GM19023 (cell line): ENCODE data around the gene DUOXA1.
"Not testable (repeated sequence)": the region's sequence is repeated elsewhere in the genome, so short reads cannot be mapped to it uniquely, and the experiment has no call there.

Experiments
- ATAC-seq: cut with Tn5 transposase; IDR thresholded peaks from one replicate; pipeline ENCODE4 v1.9.1; 2021; ENCODE audit warnings: mild to moderate bottlenecking, moderate library complexity; ENCODE audit not compliant: unreplicated experiment

The DUOXA1 gene

DNA sequence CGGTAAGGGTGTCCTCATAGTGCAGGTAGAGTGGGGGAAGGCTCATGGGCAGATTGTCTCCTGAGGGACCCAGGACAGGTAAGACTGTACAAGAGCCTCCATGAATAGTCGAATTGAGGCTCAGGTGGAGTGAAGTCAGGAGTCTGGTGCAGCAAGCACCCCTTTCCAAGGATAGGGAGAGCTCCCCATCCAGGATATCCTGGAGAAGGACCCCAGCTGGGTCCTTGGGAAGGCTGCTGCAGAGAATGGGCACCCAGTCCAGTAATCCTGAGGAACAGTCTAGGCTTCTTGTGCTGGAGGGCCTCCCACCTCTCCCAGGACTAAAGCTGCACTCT, 15.0 kb downstream of the DUOXA1 start:
- ATAC-seq = no peak

DNA sequence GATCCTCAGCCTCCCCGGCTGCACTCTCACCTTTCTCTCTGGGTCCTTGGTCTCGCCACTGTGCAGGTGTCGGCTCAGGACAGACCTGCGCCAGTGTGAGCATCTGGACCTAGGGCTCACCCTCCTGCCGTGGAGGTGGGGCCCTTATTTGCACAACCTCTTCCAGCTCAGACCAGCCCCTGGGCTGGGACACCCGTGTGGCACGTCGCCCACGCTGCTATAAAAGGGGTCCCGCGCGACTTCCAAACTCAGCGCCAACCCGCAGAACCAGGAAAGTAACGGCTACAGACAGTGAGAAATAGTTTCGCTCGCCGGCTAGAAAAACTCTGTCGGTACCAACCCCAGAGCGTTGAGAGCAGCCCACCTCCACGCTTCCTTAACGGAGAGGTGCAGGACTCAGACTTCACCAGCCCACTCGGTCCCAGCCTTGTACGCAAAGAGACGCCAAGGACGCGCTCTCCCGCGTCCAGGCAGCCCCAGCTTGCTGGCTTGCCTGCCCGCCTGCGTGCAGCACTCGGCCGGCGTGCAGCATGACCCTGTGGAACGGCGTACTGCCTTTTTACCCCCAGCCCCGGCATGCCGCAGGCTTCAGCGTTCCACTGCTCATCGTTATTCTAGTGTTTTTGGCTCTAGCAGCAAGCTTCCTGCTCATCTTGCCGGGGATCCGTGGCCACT, 15.5 kb downstream of the DUOXA1 start, which contains the start of the genes DUOX2 and DUOXA2:
TSS of gene DUOX2 (minus strand) at position 97 of the 675 bp plus-strand sequence. CDS start 761 bp downstream, outside the sequence.
TSS of gene DUOXA2 (plus strand) at position 251 of the 675 bp plus-strand sequence. CDS start at position 531, 280 bp downstream.
- ATAC-seq = no peak

DNA sequence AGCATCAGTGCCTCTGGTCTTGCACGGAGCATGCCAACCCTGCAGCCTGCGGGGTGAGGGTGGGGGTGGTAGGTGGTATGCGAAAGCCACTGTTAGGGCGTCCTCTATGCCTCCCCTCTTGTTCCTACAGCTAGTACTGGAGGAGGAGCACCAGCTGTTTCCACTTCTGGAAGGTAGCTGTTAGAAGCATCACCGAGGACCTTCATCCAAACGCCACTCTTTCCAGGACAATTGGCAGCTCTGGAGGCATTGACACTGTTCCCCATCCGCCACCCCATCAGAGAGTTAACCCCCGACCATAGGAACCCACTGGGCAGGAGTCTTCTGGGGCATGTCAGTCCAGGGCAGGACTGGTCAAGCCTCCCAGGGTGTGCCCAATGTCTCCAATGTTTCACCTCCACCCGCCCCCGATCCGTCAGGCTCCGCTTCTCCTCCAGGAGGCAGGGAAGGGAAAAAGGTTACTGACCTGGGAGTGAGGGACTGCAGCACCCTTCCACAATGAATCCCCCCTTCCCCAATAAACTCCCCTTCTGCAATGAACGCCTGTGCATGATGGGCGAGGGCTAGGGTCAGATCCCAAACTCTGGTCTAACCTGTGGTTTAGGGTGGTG, 16.2 kb downstream of the DUOXA1 start:
- ATAC-seq = no peak

DNA sequence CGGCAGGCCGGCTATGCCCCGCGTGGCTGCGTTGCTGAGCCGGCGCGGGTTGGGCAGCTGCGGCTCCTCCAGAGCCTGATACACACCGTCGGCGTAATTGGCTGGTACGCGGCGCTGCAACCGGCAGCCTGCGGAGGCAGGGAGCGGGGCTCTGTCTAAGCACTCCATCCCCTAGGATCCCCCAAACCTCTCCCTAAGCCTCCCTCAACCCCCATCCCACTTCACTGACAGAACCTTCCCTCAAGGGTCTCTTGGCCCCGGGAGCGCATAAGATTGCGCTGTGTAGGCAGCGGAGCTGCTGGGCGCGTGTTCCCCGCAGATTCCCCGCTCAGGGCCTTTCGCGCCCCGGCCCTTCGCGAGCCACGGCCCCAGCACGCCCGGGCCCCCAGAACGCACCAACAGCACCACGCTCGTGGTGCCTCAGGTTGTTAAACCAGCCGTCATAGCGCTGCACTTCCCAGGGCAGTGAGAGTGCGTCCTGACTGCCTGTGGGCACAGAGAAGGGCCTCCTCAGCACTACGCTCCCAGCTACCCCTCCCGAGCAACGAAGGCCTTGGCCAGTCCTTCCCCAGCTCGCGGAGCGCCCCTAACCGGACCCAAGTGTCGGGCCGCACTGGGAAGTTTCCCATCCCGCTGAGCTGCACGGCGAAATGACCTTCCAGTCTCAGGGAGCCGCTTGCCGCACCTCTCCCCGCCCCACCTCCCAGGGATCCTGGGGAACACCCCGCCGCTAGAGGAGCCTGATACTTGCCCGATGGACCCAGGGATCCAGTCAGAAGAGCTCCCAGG, 16.9 kb downstream of the DUOXA1 start:
- no peak for ATAC-seq

DNA sequence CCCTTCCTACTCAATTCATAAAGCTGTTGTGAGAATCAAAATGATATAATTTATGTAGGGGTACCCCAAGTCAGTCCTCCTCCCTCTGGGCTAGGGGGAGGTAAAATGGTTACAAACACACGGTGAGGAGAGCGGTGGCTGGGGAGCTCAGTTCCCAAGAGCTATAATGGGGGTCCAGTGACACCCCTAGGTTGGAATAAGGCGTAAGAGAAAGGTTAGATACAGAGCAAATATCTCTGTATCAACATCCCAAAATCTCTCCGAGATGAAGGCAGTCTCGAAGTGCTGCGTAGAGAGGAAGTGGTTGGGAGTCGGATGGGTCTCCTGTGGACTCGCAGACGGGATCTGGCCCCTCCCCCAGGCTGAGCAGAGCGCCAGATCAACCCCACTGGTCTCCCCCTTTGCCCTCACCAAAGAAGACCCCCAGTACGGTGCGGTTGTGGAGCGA, 17.5 kb downstream of the DUOXA1 start:
- no peak for ATAC-seq

DNA sequence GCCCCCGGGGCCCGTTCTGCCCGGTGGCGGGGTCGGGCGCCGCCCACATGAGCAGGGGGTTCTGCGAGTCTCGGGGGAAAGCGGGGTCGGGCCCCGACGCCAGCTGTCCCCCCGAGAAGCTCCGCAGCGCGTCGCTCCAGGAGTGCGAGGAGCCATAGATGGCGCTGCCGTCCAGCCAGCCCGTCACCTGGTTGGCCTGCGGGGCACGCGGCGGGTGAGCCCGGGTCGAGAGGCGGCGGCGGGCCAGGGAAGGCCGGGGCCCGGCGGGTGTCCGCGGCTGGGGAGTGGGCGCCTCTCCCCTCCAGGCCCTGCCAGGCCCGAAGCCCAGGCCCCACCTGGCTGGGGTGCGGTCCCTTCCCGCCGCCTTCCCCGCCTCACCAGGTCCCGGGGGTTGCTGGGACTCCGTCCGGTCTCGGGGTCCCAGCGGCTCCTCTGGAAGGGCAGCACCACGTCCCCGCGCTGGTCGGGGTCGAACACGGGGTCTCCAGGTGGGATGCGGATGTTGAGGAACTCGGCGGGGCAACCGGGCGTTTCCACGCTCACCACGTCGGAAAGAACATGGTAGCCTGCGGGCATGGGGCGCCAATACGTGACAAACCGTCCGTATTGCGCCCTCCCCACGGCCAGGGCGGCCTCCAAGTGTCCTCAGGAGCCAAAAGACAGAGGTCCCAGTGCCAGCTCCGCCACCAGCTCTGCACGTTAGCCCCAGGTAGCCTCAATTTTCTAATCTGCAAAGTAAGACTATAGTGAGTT, 18.1 kb downstream of the DUOXA1 start:
- no peak for ATAC-seq

DNA sequence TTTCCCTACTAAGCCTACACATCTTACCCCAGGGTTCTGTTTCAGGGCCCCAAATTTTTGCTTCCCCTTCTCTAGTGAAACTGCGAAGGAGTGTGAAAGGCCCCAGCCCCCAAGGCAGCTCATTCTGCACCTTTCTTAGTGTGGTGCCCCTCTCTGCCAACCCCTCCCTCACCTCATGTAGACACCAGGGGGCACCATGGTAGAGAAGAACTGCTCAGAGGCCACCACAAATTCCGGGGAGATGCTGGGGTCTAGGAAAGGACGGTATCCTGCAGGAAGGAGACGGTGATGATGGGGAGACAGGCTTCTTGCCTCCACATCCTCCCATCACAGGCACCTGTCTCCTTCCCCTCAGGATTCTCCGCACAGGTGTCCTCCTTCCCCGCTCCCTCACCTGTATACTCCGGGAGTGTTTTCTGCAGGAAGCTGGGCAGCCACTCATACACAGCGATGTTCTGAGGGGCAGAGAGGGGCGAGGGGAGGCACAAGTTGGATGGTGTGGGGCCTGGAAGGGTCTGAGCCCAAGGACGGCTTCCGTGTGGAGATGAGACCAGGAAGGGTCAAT, 19.3 kb downstream of the DUOXA1 start:
- ATAC-seq = no peak

DNA sequence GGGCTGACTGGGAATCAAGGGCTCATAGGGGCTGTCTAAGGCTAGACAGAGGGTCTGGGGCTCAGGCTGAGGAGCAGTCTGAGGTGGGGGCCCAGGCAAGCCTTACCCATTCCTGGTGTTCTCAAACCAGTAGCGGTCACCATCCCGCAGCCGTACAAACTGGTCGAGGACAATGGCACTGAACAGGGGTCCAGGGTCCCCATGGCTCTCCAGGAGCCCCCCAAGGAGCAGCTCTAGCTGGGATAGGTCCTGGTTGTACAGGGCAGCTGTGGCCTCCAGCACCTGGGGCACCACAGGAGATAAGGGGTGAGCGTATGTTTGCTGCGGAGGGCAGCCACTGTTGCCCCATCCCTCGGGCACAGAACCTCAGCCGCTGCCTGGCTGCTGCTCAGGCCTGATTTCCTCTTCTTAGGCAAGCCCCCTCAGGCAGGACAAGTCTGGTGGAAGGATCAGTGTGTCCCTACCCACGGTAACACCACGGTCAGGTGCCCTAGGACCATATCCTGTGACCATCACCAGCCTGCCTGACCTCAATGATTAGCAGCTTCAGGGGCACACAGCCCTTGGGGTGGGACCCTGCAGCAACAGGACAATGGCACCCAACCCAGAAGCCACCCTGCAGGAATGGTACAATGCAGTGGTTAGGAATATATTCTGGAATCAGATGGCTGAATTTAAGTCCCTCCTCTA, 21.6 kb downstream of the DUOXA1 start:
- ATAC-seq = no peak

DNA sequence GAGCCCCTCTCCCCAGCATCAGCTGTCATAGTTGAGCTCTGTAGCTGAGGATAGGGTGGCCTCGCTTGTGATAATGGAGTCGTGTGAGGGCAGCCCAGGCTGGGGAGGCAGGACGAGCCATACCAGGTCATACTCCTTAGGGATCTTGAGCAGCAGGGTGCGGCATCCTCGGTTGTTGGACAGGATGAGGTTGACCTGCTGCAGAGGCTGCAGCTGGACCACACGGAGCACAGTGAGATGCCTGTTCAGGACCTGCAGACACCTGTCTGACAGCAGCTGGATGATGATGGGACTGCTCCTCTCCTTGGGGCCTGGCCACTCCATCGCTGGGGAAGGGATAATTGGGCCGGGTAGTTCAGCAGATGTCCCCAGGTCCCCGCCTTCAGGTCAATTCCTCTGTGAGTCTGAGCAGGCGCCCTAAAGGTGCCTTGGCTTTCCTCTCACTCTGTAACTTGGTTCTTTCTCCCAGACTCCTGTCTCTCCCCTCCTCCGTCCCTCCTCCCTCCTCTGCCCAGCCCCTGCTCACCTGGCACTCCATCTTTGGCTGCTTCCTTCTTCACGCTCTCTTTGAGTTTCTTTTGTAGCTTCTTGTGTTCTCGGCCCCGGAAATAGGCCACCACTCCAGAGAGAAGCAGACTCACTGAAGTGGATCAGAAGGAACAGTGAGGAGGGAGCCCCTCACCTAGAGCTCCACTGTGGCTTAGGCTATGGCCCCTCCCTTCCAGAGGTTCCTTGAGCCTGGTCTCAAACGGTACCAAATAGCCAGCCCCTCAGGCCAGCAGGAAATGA, 23.5 kb downstream of the DUOXA1 start:
- no peak for ATAC-seq

DNA sequence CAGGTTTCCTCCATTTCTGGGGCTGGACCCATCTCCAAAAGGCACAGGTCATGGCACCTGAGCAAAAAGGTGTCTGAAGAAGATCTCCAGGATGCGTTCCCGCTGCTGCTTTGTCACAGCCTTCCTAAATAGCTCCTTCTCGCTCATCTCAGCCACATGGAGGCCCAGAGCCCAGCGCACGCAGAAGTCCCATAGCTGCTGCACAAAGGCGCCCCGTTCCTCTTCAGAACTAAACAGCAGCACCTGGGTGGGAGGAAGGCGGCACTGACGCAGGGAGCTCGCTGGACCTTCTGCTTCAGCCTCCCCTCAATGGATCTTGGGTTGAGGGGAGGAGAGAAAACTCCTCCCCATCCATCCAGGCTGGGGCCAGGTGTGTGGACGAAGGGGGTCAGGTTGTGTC, 24.1 kb downstream of the DUOXA1 start:
- ATAC-seq = no peak

DNA sequence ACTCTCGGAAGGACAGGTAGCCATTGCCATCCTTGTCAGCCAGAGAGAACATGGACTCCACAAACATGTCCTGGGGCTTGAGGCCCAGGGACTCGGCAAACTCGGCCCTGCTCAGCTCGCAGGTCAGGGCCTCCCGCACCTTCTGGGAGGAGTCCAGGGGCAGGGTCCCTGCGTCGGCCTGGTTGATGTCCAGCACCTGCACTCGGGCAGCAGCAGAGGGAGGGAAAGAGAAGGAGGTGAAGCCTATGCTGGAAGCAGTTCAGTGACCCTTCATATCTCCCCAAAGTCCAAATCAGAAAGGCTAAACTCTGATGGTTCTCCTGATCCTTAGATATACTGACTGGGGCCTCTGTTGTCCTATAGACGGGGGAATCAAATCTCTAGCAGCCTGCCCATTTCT, 25.5 kb downstream of the DUOXA1 start:
- not testable (repeated sequence) for ATAC-seq

DNA sequence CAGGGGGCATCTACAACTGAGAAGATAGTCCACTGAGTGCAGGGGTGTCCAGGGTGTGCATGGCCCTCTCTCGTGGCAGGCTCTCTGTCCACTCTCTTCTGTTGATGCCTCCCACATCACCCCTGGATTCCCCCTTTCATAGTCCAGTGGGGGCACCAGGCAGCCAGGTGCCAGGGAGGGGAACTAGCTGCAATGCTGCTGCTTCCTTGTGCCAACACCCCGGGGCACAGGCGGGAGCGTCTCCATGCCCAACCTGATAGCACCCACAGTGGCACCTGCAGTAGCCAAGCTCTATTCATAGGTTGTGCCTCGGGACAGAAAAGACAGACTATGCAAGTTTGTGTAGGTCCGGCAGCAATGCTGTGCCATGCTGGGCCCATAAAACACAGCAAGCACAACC, 27.5 kb downstream of the DUOXA1 start:
- no peak for ATAC-seq

DNA sequence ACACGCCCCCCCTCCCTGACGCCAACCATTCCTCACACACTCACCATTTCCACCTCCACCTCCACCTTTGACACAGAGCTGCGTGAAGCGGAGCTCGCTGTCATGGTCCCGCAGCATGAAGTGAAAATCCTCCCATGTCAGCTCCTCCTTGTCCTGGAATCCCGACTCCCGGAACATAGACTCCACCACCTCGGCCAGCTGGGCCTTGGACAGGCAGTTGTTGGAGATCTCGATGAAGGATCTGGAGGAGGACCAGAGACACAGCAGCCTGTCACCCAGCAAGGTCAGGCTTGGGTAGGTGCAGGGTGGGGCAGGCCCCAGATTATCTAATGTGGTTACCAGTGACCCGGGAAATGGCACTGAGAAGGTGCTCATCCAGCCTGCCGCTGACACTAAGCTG, 27.9 kb downstream of the DUOXA1 start:
- ATAC-seq = no peak

DNA sequence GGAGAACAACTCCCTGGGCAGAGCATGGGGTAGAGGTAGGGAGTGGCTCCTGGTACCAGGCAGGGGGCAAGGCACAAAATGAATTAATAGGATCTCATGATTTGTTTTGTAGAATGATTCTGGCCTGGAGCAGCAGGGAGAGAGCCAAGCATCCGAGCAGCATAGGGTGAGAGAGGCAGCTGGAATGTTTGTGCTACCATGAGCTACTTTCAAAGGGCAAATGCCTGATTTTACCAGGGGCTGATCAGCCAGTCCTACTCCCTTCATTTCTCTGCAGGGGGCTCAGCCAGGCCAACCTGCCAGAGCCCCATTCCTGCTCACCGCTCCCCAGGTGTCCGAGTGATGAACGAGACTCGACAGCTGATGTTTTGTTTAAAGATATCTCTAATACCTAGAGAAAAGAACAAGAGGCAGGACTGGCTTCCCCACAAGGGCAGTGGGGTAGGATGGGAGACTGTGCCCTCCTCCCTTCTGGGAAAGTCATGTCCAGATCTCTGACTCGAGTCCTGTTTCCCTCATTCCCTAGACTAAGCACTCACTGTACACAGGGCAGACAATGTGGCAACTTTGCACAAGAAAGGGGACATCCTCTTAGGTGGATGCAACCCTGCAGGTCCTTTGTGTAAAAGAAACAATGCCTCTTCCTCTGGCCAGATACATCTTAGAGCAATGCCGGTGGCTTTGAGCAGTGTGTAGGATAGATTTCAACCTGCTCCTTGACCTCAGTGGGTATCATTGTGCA, 28.6 kb downstream of the DUOXA1 start:
- ATAC-seq = no peak

DNA sequence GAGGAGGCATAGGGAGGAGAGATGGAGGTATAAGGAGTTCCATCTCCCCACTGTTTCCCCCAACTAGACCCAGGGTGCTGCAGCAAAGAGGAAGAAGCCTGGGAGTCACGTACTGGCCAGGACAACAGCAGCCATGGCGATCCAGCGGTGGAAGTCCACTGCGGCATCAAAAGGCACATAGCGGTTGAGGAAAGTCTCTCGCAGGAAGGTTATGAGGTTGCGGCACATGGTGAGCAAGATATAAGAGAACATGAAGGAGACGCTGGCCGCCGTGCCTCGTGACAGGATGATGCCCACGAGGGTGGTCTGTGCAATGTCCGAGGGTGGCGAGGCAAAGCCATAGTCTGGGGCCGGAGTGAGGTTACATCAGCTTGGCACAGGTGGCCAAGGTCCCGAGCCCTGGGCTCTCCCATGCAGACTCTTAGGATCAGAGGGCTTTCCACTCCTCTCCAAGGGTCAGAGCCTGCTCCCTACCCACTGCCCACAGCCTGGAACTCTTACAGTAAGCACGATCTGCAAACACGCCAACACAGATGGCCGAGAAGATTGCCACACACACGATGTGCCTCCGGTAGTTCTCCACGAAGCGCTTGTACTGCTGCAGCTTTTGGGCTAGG, 30.0 kb downstream of the DUOXA1 start:
- ATAC-seq = no peak

DNA sequence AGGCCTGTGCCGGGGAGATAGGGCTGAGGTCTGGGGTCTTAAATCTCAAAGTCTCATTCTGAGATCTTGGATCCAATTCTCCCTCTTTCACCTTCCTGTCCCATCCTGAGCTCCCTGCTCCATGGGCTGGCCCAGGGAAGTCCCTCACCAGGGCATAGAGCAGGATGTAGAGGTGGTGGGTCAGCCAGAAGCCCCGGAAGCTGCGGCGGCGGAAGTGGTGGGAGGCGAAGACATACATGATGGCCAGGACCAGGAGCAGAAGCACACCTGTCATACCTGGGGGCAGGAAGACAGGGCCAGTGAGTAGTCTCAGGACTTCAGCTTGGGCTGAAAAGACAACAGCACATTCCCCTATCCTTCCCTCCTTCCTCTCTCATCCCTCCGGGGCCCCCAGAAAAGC, 32.2 kb downstream of the DUOXA1 start:
- ATAC-seq = no peak

DNA sequence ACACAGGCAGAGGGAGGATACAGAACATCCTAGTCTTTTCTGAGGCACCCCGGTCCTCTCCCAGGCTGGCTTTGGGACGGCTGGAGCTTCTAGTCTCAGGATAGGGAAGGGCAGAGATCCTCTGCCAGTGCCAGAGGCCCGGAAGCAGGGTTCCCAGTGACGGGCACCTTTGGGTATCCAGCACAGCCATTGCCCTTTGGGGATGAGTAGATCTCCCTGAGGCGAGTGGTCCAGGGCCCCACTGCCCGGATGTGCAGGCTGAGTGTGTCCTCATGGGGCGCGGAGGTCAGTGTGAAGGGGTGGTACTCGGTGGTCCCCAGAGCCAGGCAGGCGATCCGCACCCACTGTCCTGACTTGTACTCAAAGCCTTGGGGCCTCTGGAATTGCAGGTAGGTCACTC, 34.0 kb downstream of the DUOXA1 start:
- ATAC-seq = no peak

DNA sequence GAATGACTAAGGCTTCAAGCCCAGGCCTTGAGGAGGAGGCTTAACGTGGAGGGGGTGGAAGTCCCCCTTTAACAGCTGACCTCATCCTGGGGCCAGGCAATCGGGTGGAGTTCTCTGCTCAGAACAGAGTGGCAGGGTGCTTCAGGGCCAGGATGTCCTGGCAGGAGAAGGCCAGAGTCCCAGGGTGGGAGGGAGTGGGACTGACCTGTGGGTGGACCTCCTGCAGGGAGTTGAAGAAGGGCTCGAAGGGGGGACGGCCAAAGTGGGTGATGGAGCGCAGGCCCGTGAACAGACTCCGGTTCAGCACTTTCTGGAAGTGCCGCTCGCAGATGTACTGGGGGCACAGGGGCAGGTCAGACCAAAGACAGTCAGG, 35.3 kb downstream of the DUOXA1 start:
- no peak for ATAC-seq
